A204.1 (cell line): ENCODE measurements around the gene BRK1.
"Not testable (repeated sequence)": the region's sequence is repeated elsewhere in the genome, so short reads cannot be mapped to it uniquely, and the experiment has no call there.

Experiments used
- FAIRE-seq: peaks from 2 replicates; lab custom pipeline; 2012; peaks lifted over from hg19 to GRCh38; lab: Jason Lieb, UNC

BRK1 gene

GRCh38 chr3:10145685-10146084 lies 30.2 kb downstream of the BRK1 start:
- no peak for FAIRE-seq

GRCh38 chr3:10149226-10149625 lies 33.8 kb downstream of the BRK1 start:
- FAIRE-seq: no peak

- FAIRE-seq: no peak
Observed at GRCh38 chr3:10150987-10151386, 35.5 kb downstream of the BRK1 start.

- no peak for FAIRE-seq
Observed at GRCh38 chr3:10154335-10155122, 39.1 kb downstream of the BRK1 start.

GRCh38 chr3:10155123-10155472 lies 39.6 kb downstream of the BRK1 start:
- no peak for FAIRE-seq

- FAIRE-seq: no peak
Observed at GRCh38 chr3:10155658-10156057, 40.2 kb downstream of the BRK1 start.

GRCh38 chr3:10157031-10157430 lies 41.6 kb downstream of the BRK1 start:
- no peak for FAIRE-seq

- not testable (repeated sequence) for FAIRE-seq
Observed at GRCh38 chr3:10158555-10158954, 43.1 kb downstream of the BRK1 start.

- FAIRE-seq: no peak
Observed at GRCh38 chr3:10160346-10160745, 44.9 kb downstream of the BRK1 start.

GRCh38 chr3:10160925-10161324 lies 45.5 kb downstream of the BRK1 start:
- FAIRE-seq: no peak

- no peak for FAIRE-seq
Observed at GRCh38 chr3:10162185-10162584, 46.7 kb downstream of the BRK1 start.

GRCh38 chr3:10164201-10164545 lies 48.7 kb downstream of the BRK1 start:
- FAIRE-seq: not testable (repeated sequence)

GRCh38 chr3:10164546-10165393 lies 49.3 kb downstream of the BRK1 start, which contains the start of gene IRAK2:
IRAK2 (plus strand) TSS chr3:10164919; CDS start chr3:10164955, 36 bp downstream.
- FAIRE-seq: no peak

GRCh38 chr3:10166213-10166604 lies 50.7 kb downstream of the BRK1 start:
- no peak for FAIRE-seq

- FAIRE-seq: no peak
Observed at GRCh38 chr3:10169000-10169496, 53.6 kb downstream of the BRK1 start.

GRCh38 chr3:10170915-10171478 lies 55.5 kb downstream of the BRK1 start:
- no peak for FAIRE-seq

GRCh38 chr3:10173095-10173925 lies 57.8 kb downstream of the BRK1 start:
- no peak for FAIRE-seq

GRCh38 chr3:10173926-10174435 lies 58.5 kb downstream of the BRK1 start:
- no peak for FAIRE-seq

- not testable (repeated sequence) for FAIRE-seq
Observed at GRCh38 chr3:10175334-10175733, 59.9 kb downstream of the BRK1 start.

- not testable (repeated sequence) for FAIRE-seq
Observed at GRCh38 chr3:10176150-10176549, 60.7 kb downstream of the BRK1 start.
